IPS-18a (cell line): Measurements from ENCODE around the gene TRMT1.

Source experiments
- H3K27ac ChIP-seq: one replicate; pipeline ENCODE4 v1.5.1; 2013; ENCODE audit warnings: low read length
- H3K27me3 ChIP-seq: one replicate; pipeline ENCODE4 v1.6.1; 2013; ENCODE audit warnings: mild to moderate bottlenecking, low read length; ENCODE audit not compliant: control insufficient read depth, insufficient read depth
- H3K36me3 ChIP-seq: one replicate; pipeline ENCODE4 v1.6.1; 2013; ENCODE audit warnings: low read depth, low read length; ENCODE audit not compliant: control insufficient read depth
- H3K4me1 ChIP-seq: one replicate; pipeline ENCODE4 v1.6.1; 2013; ENCODE audit warnings: low read depth, low read length; ENCODE audit not compliant: control insufficient read depth
- H3K4me3 ChIP-seq: one replicate; pipeline ENCODE4 v1.5.1; 2013; ENCODE audit warnings: low read length
- H3K9ac ChIP-seq: one replicate; pipeline ENCODE4 v1.6.1; 2013; ENCODE audit warnings: mild to moderate bottlenecking, low read length, moderate library complexity
- H3K9me3 ChIP-seq: one replicate; pipeline ENCODE4 v1.6.1; 2013; ENCODE audit warnings: low read depth, low read length; ENCODE audit not compliant: control insufficient read depth

The TRMT1 gene

GRCh38 chr19:13146763-13147563, 30.4 kb upstream of the TRMT1 start:
- Histone ChIP-seq H3K4me3 (no peak overlapping the region), H3K4me1 (no peaks in the 10 kb centered on the region), H3K9ac (no peak overlapping the region), H3K9me3 (no peaks in the 10 kb centered on the region), H3K36me3 (peaks cover 3% of the 10 kb centered on the region), H3K27me3 (no peaks in the 10 kb centered on the region), H3K27ac (no peak overlapping the region)

DNA sequence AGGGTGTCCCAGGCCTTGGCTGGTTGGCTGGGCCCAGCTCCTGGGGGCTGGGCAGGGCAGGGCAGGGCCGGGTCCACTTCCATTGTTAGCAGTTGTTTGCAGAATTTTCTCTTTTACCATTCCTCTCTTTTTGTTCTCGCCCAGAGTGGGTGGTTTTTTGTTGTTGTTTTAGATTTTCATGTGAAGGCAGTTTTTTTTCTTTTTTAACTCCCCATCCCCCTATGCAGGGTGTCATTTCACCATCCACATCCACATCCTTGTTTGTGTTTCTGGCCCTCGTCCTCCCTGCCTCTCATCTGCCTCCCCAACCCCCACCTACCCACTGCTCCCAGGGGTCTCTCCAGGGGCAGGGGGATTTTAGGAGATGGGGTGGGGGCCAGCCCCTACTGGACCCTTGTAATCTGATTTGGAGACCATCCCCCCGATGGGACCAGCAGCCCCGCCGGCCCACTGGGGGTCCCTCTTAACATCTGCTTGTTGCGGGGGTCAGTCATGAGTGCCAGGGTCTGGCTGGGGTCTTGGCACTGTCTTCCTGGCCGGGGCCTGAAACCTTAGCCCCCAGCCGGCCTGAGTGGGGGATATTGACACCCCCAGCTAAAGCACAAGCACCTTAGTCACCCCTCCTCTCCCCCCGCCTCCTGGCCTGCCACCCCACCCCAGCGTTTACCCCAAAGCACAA, 23.2 kb upstream of the TRMT1 start:
- no peak overlapping the region for H3K4me3 ChIP-seq
- H3K36me3 ChIP-seq: peaks cover 43% of the 10 kb centered on the region
- no peaks in the 10 kb centered on the region for H3K4me1 ChIP-seq
- no peaks in the 10 kb centered on the region for H3K27me3 ChIP-seq
- no peak overlapping the region for H3K9ac ChIP-seq
- H3K9me3 ChIP-seq: no peaks in the 10 kb centered on the region
- H3K27ac ChIP-seq: no peak overlapping the region

DNA sequence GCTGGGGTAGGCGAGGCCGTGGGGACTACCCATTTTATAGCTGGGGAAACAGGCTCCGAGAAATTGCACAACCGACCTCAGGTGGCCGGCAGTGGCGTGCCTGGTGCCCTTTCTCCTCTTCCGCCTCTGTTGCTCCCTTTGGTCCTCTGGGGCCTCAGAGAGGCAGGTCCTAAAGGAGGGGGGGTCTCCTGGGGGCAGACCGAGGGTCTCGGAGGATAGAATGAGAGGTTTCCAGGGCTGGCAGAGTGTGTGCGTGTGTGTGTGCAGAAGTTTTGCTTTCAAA, 22.3 kb upstream of the TRMT1 start:
- Histone ChIP-seq H3K4me3 (no peak overlapping the region), H3K9ac (no peak overlapping the region), H3K36me3 (peaks cover 41% of the 10 kb centered on the region), H3K4me1 (no peaks in the 10 kb centered on the region), H3K27ac (no peak overlapping the region), H3K9me3 (no peaks in the 10 kb centered on the region), H3K27me3 (no peaks in the 10 kb centered on the region)

DNA sequence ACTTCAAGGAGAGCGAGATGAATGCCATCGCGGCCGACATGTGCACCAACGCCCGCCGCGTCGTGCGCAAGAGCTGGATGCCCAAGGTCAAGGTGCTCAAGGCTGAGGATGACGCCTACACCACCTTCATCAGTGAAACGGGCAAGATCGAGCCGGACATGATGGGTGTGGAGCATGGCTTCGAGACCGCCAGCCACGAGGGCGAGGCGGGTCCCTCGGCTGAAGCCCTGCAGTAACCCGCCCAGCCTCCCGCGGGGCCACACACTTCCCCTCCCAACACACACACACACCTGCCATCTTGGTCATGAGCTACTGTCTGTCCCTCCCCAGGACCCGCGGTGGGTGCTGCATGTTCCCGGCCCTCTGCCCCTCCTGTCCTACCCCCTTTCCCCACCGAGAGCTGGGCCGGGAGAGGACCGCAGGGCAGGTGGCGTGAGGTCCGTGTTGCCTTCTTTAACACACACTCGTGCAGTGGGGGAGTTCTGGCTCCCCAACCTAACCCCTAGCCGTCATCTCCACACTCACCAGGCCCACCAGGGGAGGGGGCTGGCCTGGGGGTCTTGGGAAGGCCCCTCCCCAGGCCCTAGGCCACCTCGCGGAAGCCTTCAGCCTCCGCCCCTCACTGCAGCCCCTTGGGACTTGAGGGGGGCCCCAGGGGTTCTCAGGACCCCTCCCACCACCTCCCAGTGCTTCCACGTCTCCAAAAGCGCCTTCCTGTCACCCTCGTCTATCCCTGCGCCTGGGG, 21.8 kb upstream of the TRMT1 start:
- Histone ChIP-seq H3K36me3 (peaks cover 41% of the 10 kb centered on the region), H3K27ac (no peak overlapping the region)

DNA sequence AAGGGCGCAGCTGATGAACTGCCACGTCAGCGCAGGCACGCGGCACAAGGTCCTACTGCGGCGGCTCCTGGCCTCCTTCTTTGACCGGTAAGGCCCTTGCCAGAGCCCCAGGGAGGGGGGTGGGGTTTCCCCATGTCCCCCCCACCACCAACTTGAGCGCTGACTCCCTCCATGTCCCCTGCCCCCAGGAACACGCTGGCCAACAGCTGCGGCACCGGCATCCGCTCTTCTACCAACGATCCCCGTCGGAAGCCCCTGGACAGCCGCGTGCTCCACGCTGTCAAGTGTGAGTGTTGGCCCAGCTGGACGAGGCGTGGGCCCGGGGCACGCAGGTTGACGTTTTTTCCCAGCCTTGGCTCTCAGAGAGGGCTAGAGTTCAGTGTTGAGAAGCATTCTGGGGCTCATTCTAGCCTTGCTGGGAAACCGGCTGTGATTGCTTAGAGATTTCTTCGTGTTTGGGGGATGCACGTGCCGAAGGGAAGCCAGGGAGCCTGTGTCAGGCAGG, 20.8 kb upstream of the TRMT1 start:
- H3K9me3 ChIP-seq: no peaks in the 10 kb centered on the region
- no peaks in the 10 kb centered on the region for H3K27me3 ChIP-seq
- no peak overlapping the region for H3K27ac ChIP-seq
- no peaks in the 10 kb centered on the region for H3K4me1 ChIP-seq
- H3K36me3 ChIP-seq: peaks cover 41% of the 10 kb centered on the region
- H3K9ac ChIP-seq: no peak overlapping the region
- no peak overlapping the region for H3K4me3 ChIP-seq

More for the DNA sequence above, 21.8 kb upstream of the TRMT1 start:
- H3K4me3 ChIP-seq: no peak overlapping the region
- H3K9me3 ChIP-seq: no peaks in the 10 kb centered on the region
- no peaks in the 10 kb centered on the region for H3K27me3 ChIP-seq
- H3K9ac ChIP-seq: no peak overlapping the region
- no peaks in the 10 kb centered on the region for H3K4me1 ChIP-seq

DNA sequence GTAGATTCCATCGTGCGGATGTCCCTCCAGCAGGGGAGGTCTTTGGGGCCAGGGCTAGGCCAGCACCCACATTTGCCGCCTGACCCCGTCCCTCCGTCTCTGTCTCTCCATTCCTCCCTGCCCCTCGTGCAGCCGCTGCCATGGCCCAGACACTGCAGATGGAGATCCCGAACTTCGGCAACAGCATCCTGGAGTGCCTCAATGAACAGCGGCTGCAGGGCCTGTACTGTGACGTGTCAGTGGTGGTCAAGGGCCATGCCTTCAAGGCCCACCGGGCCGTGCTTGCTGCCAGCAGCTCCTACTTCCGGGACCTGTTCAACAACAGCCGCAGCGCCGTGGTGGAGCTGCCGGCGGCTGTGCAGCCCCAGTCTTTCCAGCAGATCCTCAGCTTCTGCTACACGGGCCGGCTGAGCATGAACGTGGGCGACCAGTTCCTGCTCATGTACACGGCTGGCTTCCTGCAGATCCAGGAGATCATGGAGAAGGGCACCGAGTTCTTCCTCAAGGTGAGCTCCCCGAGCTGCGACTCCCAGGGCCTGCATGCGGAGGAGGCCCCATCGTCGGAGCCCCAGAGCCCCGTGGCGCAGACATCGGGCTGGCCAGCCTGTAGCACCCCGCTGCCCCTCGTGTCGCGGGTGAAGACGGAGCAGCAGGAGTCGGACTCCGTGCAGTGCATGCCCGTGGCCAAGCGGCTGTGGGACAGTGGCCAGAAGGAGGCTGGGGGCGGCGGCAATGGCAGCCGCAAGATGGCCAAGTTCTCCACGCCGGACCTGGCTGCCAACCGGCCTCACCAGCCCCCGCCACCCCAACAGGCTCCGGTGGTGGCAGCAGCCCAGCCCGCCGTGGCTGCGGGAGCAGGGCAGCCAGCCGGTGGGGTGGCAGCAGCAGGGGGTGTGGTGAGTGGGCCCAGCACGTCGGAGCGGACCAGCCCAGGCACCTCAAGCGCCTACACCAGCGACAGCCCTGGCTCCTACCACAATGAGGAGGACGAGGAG, 18.8 kb upstream of the TRMT1 start:
- H3K36me3 ChIP-seq: peaks cover 41% of the 10 kb centered on the region
- no peaks in the 10 kb centered on the region for H3K4me1 ChIP-seq
- H3K27me3 ChIP-seq: no peaks in the 10 kb centered on the region
- no peak overlapping the region for H3K9ac ChIP-seq
- H3K9me3 ChIP-seq: no peaks in the 10 kb centered on the region
- no peak overlapping the region for H3K4me3 ChIP-seq
- H3K27ac ChIP-seq: no peak overlapping the region

- Histone ChIP-seq H3K36me3 (peaks cover 41% of the 10 kb centered on the region), H3K27ac (no peak overlapping the region), H3K4me1 (no peaks in the 10 kb centered on the region), H3K9me3 (no peaks in the 10 kb centered on the region), H3K4me3 (no peak overlapping the region), H3K27me3 (no peaks in the 10 kb centered on the region), H3K9ac (no peak overlapping the region)
Observed at GRCh38 chr19:13134626-13135025, 18.1 kb upstream of the TRMT1 start.

DNA sequence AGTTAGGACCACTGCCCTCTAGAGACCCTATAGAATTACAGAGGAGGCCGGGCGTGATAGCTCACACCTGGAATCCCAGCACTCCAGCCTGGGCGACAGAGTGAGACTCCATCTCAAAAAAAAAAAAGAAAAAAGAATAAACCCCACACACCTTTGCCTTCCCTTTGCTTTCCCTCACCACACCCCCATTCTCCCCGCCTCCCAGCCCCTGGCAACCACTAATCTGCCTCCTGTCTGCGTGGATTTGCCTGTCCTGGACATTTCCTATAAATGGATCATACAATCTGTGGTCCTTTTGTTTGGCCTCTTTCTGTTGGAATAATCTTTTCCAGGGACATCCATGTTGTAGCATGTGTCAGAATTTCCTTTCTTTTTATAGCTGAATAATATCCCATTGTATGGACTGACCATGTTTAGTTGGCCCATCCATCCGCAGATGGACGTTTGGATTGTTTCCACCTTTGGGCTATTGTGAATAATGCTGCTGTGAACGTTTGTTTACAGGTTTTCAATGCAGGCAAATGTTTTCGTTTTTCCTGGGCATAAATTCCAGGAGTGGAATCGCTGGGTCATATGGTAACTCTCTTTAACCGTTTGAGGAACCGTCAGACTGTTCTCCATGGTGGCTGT, 16.8 kb upstream of the TRMT1 start:
- peaks cover 35% of the 10 kb centered on the region for H3K36me3 ChIP-seq
- no peaks in the 10 kb centered on the region for H3K27me3 ChIP-seq
- H3K4me3 ChIP-seq: no peak overlapping the region
- H3K27ac ChIP-seq: no peak overlapping the region
- no peaks in the 10 kb centered on the region for H3K4me1 ChIP-seq
- no peaks in the 10 kb centered on the region for H3K9me3 ChIP-seq
- H3K9ac ChIP-seq: no peak overlapping the region

GRCh38 chr19:13132471-13133180, 16.1 kb upstream of the TRMT1 start:
- no peaks in the 10 kb centered on the region for H3K4me1 ChIP-seq
- peaks cover 30% of the 10 kb centered on the region for H3K36me3 ChIP-seq
- no peaks in the 10 kb centered on the region for H3K27me3 ChIP-seq
- no peak overlapping the region for H3K27ac ChIP-seq
- no peaks in the 10 kb centered on the region for H3K9me3 ChIP-seq
- H3K4me3 ChIP-seq: no peak overlapping the region
- H3K9ac ChIP-seq: no peak overlapping the region

DNA sequence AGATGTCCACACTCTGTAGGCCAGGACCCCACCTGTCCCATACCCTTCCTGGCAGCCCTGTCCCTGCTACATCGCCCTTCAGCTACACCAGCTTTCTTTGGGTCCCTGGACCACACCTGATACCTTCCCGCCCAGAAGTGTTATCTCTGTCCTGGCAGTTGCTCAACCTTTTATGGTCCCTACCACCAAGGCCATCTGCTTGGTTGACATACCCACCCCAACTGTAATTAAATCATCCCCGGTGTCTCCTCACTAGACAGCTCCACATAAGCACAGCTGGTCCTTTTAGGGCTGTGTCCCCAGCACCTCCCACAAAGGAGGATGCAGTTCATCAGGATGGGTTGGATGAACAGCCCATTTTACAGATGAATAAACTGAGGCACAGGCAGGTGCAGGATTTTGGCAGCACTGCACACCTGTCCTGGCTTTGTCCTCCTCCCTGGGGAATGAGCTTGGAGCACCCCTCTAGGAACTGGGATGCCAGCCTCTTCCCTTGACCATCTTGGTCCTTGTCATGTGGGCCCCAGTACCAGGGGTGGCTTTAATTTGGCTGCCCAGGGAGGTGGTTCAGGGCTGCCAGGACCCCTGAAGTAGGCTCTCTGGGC, 14.4 kb upstream of the TRMT1 start:
- H3K36me3 ChIP-seq: peaks cover 20% of the 10 kb centered on the region

More for the DNA sequence above, 14.4 kb upstream of the TRMT1 start:
- Histone ChIP-seq H3K9me3 (no peaks in the 10 kb centered on the region), H3K9ac (no peak overlapping the region), H3K4me1 (no peaks in the 10 kb centered on the region), H3K27me3 (no peaks in the 10 kb centered on the region), H3K27ac (no peak overlapping the region), H3K4me3 (no peak overlapping the region)
